Upper lobe of left lung (tissue), 4 donors: Measurements from ENCODE around the gene PREX1.

Source experiments
- EP300 ChIP-seq, 4 donors: sonication (generic); formaldehyde crosslinking; IDR thresholded peaks; one replicate each; pipeline ENCODE4 v1.5.1; 2017; ENCODE audit warnings: antibody characterized with exemption in 4 of 4, control low read depth in 2 of 4
- POLR2AphosphoS5 ChIP-seq, 2 donors: sonication (generic); formaldehyde crosslinking; IDR thresholded peaks; one replicate each; pipeline ENCODE4 v1.5.1; 2017; ENCODE audit warnings: antibody characterized with exemption in 2 of 2
- TF ChIP-seq, protein P1 (sequence below), 6 experiments: fragments of 450-650 bp in 4 of 6; fragments of 200-600 bp in 2 of 6; sonication (generic) in 2 of 6; IDR thresholded peaks; one replicate each; pipeline ENCODE4 v1.5.1; 2016 to 2019; ENCODE audit warnings: antibody characterized with exemption in 6 of 6

DNA sequence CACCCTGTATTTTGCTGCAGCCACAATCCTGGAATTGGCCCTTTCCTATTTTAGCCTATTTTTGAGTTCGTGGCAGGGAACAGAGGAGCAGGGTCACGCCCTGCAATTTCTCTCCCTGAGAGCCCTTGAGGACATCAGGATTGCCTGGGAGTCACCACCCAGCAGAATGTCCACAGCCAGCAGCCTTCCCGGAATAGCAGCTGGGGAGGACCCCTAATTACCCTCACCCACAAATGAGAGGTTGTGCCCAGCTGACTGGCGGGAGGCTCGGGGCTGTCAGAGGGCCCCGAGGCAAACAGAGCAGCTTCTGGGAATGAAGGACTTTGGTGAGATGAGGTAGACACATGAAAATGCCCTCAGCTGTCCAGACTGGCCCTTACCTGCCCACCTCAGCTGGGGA lies 165.1 kb downstream of the PREX1 start:
- TF ChIP-seq, protein P1, sequence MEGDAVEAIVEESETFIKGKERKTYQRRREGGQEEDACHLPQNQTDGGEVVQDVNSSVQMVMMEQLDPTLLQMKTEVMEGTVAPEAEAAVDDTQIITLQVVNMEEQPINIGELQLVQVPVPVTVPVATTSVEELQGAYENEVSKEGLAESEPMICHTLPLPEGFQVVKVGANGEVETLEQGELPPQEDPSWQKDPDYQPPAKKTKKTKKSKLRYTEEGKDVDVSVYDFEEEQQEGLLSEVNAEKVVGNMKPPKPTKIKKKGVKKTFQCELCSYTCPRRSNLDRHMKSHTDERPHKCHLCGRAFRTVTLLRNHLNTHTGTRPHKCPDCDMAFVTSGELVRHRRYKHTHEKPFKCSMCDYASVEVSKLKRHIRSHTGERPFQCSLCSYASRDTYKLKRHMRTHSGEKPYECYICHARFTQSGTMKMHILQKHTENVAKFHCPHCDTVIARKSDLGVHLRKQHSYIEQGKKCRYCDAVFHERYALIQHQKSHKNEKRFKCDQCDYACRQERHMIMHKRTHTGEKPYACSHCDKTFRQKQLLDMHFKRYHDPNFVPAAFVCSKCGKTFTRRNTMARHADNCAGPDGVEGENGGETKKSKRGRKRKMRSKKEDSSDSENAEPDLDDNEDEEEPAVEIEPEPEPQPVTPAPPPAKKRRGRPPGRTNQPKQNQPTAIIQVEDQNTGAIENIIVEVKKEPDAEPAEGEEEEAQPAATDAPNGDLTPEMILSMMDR (IDR thresholded peaks at IDR 0.05) = no peak
- TF ChIP-seq EP300 (IDR thresholded peaks at IDR 0.05) (no peak), POLR2AphosphoS5 (IDR thresholded peaks at IDR 0.05) (no peak)
